GM21447 (cell line): Measurements from ENCODE around the gene CUX1.
"Not testable (repeated sequence)": the region's sequence is repeated elsewhere in the genome, so short reads cannot be mapped to it uniquely, and the experiment has no call there.

Experiments used
- ATAC-seq: cut with Tn5 transposase; IDR thresholded peaks from one replicate; pipeline ENCODE4 v1.9.1; 2021; ENCODE audit not compliant: unreplicated experiment

CUX1 gene

DNA sequence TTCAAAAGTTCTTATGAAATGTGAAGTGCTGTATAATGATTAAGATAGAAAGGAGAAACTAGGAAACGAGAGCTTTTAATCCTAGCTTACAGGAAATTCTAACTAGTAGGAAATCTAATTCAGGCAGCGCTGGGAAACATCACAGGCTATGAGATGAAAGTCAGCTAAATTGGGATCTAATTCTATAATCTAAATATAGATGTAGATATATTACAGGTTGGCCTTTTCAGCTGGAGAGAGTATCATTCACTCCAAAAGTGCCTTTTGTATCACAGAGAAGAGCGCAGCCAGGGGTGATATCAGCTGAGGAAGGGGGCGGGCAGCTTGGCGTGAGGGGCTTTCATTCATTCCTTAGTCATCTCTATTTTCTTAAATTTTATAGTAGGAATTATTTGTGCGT is 157.0 kb downstream of the CUX1 start:
- ATAC-seq: no peak

DNA sequence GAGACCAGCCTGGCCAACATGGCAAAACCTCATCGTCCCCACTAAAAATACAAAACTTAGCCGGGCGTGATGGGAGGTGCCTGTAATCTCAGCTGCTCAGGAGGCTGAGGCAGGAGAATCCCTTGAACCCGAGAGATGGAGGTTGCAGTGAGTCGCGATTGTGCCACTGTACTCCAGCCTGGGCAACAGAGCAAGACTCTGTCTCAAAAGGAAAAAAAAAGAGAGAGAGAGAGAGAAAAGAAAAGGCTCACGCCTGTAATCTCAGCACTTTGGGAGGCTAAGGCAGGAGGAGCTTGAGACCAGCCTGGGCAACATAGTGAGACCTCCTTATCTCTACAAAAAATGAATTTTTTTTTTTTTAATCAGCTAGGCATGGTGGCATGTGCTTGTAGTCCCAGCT is 157.6 kb downstream of the CUX1 start:
- ATAC-seq: no peak

DNA sequence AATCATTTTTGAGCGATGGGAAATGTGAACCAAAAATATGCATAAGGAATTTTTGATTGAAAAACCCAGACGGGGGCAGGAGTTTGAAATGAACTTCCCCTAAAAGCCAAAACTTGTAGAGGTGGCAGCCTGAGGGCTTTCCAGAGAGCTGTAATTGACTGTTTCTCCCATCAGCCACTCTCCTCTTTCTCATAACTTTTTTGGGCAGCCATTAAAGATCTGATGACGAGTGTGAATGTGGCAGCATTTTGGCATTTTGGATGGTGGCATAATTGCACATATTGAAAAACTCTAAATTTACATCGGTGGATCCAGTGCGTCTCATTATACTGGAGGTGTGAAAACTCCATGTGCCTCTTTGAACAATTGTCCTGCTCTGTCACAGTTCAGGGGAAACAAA is 159.0 kb downstream of the CUX1 start:
- no peak for ATAC-seq

DNA sequence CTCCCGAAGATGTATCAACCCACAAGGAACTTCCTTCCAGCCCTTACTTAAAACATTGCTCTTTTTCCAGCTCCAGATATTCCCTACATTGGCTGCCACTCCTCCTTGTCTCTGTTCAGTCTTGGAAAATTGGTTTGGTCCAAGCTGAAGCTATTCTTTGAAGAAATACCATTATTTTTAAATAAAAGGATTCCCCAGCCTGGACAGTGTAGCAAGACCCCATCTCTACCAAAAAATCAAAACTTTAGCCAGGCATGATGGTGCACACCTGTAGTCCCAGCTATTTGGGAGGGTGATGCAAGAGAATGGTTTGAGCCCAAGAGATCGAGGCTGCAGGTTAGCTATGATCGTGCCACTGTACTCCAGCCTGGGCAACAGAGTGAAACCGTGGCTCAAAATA is 159.8 kb downstream of the CUX1 start:
- no peak for ATAC-seq

DNA sequence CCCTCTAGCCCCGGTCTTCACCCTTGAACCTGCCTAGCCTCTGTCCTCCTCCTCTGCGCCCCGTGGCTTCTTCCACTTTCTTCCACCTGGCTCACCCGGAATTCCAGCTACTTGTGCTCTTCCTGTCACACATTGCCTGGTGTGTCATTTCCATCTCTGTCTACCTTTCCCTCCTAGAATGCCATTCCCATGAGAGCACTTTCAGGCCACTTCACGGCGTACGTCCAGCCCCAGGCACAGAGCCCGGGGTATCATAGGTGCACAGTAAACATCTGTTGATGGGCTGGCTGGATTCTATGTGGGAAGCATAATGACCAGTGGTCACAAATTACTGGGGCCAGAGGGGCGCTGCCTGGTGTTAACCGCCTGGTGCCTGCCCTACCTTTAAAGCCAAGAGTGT is 161.3 kb downstream of the CUX1 start:
- ATAC-seq: no peak

DNA sequence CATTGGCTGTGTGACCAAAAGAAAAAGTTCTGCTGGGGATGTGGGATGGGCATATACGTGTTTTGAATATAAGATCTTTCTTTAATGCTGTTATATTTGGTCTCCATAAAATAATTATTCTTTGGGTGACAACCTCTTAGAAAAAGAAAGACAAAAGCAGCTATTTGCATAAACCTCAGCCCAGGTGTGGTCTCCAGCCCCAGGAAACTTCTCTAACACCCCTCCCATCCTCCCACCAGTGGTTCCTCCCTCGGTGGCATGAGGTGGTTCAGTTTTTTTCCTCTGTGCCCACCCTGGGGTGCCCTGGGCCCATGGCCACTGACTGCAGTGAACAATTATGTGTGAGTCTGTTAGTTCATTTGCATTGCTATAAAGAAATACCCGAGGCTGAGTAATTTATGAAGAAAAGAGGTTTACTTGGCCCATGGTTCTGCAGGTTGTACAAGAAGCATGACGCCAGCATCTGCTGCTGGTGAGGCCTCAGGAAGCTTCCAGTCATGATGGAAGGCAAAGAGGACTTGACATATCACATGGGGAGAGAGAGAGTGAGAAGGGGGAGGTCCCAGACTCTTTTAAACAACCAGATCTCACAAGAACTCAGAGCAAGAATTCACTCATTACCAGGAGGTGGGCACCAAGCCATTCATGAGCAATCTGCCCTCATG is 165.9 kb downstream of the CUX1 start:
- no peak for ATAC-seq

DNA sequence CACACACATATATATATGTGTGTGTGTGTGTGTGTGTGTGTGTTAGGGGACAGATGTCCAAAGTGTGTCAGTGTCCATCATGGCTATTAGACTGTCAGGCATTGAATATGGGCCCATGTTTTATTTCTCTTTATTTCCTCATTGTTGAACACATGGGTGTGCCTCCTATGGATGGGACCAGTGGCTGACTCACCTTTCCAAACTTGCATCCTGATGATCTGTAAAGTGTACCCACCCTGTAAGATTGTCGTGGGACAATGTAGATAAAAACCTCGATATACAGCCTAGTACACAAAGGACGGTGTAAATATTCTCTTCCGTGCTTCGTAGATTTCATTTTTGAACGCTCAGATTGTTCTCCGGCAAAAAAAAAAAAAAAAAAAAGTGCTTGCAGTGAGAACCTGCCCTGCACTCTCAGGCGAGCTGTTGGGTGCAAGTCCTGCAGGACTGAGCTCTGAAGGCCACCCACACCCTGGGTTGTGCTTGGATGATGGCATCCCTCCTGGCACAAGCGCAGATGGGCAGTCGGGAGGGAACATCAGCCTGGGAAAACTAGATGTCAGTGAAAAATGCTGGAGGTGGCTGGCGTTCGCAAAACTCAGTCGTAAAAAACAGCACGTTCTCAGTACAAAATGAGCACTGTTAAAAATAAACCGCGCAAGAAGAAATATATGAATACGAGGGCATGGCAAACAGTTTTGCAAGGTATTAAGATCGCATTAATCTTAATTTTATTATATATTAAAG is 166.9 kb downstream of the CUX1 start:
- no peak for ATAC-seq

DNA sequence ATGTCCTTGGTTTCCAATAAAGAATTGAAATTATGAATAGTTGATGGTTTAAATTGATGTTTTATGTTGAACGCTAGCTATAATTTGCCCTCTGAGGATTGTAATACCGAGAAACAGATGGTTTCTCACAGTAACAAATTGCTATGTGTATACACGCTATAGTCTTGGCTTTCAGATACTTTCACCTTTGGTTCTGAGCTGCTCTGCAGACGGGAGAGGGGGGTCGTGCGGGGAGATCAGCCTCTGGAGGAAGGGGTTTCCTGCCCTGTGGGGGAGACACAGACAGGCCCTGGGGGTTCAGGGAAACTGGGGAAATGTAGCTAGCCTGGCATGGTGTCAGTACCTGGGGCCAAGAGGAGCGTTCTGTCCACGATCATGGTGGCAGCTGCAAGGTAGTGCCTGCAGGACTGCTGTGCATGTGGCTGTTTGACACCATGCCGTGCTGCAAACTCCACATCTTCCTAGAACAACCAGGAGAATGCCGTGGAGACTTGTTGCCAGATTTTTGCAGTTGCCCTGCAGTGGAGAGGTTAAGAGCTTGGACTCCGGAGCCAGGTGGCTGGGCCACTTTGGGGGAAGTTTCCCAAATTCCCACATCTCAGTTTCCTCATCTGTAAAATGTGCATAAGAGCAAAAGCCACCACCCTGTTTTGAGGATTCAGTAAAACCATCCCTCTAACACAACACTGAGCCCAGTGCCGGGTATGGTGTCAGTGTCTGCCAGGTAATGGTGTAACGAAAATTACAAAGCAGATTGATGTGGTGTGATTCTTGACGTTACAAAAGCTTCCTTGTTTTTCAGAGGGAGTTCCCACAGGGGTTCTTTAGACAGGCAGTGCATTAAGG is 167.9 kb downstream of the CUX1 start:
- no peak for ATAC-seq

DNA sequence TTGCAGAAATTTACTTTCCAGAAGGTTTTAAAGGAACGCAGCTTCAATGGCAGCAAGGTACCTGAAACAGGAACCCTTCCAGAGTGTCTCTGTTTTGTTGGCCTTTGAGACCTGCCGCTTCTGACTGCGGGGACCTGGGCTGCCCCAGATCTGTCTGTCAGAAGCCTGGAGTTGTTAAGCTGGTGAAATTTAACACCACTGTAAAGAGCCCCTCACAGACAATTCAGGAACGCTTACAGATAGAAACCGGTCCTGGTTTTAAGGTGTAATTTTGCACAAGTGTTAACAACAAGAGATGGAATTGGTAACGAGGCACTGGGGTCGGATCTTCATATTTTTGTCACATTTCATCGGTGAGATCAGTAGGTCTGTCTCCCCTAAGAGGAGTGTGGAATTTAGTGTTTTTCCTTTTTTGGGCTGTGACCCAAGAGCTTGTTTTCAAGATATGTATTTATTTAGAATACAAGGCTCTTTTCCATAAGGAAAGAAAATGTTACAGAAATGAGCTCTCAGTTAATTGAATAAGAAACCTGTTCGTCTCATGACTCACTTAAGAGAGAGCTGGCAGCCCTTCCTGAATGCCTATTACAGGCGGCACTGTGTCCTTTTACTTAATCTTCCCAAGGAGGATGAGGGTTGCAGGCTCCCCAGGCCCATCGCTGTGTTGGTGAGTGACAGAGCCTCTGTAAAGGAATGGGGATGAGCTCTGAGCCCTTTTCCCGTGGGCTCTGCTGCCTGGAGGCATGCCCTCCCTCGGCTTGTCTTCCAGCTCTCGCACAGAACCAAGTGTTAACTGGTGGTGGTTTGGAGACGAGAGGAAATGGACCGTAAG is 168.7 kb downstream of the CUX1 start:
- ATAC-seq: no peak

DNA sequence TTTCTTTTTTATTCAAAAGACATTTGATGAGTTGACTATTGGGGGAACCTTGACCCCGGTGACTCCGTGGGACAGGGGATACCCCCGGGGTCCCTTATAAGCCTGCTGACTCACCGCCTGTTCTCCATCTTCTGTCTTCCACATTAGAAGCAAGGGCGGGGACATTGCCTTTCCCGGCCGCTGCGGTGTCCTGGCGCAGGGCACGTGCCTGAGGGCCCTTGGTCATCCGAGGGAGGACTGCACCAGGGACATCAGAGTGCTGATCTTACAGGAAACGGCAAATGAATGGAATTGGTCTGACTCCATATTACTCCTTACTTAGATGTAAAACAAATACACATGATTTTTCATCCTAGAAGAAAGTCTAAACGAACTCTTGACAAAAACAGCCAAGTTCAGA is 170.1 kb downstream of the CUX1 start:
- no peak for ATAC-seq

DNA sequence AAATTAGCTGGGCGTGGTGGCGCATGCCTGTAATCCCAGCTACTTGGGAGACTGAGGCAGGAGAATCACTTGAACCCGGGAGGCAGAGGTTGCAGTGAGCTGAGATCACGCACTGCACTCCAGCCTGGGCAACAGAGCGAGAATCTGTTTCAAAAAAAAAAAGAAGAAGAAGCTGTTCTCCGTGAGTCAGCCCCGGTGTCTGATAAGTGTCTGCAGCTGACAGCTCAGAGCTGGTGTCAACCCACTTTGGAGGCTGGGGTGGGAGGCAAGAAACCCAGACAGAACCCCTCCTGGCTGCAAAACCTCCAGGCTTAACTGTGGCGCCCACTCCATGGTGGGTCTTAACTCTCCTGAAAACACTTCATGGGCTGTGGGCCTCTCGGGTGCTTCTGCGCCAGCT is 170.6 kb downstream of the CUX1 start:
- ATAC-seq: not testable (repeated sequence)

DNA sequence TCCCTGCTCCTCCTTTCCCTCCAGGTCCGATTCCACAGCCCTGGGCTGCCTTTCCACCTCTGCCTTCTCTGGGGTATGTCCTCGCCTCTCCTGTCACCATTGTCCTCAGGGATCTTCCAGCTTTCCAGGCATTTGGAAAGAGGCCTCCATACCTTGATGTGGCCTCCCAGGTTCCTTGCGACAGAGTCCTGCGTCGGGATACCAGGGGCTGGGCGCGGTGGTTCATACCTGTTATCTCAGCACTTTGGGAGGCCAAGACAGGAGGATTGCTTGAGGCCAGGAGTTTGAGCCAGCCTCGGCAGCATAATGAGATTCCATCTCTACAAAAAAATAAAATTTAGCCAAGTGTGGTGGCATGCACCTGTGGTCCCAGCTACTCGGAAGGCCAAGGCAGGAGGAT is 171.1 kb downstream of the CUX1 start:
- no peak for ATAC-seq

DNA sequence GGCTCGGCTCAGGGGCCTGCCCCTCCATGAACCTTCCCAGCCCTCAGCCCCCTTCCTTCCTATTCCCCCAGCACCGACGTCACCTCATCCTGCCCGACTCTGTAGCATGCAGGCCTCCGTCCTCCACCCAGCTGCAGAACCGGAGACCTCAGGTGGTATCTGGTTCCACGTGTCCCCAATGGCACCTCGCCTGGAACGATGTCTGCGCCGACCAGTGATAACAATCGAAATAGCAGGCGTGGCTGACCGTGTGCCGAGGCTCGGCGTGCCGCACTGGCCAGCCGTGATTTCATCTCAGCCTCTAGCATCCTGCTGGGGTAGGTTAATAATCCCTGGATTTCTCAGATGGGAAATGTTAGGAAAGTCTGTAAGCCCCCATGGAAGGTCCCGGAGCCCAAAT is 171.7 kb downstream of the CUX1 start:
- no peak for ATAC-seq

DNA sequence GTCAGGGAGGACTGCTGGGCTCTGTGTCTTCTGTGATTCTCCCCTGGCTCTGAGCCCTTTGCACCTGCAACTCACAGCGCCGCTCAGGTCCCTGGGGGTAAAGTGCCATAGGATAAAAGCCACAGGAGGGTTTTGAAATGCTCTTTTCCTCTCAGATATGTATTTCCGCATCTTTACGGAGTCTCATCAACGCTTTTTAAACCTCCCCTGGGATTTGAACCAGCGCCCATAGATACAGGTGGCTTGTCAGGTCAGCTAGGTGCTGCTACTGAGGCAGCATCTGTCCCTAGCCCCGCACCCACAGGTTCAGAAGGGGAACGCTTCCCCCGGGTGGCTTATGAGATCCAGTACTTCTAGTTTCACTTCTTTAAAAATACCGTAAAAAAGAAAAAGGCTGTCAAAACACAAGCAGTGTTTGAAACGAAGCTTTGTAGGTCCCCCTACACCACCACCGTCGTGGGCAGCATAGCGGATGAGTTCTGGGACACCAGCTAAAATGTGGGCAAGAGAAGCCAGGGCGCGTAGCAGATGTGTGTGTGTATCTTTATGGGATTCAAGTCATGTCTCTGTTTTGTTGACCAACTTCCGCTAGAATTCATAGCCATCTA is 173.5 kb downstream of the CUX1 start:
- ATAC-seq: peak; percentile 90

DNA sequence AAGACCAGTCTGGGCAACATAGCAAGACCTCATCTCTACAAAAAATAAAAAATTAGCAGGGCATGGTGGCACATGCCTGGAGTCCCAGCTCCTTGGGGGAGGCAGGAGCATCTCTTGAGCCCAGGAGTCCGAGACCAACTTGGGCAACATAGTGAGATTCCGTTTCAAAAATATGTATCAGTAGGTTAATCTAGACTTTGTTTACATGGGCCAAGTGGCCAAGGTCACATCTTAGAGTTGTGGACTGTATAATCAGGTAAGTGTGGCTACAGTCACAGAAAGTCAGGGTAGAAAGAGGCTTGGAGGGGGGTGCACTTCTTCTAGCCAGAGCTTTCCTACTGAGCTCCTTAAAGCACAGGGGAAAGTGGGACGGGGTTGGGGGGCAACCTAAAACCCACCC is 174.4 kb downstream of the CUX1 start:
- ATAC-seq: no peak

DNA sequence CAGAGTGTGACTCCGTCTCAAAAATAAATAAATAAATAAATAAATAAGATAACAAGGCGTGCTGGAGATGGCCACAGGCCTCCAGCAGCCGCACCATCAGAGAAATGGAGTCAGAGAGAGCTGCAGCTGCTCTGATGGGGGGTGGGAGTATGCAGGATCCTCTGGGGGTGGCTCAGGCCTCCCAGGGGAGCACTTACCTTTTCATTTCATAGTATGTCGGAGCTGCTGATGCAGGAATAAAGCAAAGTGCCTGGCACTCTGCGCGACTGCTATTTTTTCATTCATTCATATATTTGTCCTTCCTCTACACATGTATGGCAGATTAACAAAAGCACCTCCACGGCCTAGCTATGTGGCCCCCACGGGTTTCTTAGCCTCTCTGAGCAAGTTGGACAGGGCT is 175.9 kb downstream of the CUX1 start:
- no peak for ATAC-seq

DNA sequence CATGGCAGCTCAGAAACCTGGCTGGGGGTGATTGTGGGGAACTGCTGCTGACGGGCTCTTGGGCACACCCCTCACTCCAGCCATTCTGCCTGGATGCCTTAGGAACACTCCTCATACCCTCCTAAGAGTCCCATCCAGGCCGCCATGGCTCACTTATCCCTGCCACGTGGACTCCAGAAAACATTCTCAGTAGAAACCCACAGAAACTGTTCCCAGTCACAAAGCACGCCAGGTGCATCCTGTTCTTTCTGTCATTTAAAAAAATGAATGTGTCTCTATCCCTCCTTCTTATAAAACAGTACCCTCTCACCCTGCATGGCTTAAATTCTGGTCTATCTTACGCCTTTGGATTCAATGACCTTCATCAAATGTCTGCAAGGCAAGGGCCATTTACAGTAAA is 177.7 kb downstream of the CUX1 start:
- no peak for ATAC-seq

DNA sequence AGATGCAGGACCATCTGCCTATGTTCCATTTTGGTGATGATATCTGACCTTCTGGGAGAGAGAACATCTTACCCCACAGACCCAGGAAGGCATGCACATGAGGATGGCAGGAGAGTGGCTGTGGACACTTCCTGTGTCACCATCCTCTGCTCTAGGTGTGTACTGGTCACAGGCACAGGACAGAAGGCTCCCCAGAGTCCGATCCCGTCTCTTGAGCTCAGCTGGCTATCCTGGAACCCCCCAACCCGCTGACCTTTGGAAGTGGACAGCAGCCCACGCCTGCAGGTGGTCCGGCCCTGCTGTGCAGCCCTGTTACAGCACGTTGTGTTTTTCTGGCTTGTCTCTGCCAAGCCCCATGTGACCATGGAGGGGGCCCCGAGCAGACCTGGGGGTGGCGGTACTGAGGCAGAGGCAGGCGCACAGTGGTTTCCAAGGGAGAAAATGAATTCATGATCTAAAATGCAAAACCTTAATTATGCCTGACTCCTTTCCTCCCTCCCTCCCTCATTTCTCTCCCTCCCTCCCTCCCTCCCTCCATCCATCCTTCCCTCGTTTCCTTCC is 178.8 kb downstream of the CUX1 start:
- ATAC-seq: no peak

DNA sequence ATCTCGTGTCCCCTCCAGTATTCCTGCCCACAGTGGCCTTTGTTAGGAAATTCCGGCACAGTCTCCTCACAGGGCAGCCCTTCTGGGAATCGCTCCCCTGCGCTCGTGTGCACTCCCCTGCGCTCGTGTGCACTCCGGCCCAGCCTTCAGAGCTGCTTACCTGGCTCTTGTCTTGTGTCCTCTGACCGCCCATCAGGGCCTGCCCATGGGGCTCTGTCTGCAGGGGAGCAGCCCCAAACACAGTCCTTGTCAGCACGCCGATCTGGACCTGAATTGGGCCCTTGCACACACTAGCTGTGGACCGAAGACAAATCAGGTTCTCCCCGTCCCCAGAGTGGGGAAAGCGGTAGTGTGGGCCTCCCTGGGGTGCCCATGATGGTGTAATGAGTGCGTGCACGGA is 179.4 kb downstream of the CUX1 start:
- no peak for ATAC-seq
